Keratinocyte (primary cell): ENCODE data around the gene RNF207. TPM values are rescaled to one million over a fixed set of nuclear protein-coding genes. Genes with fewer than 3 reads are reported as not detected.
A peak's percentile ranks its signal among the peaks of the same experiment; 100 is the strongest.

Experiments used
- DNase-seq: peaks from one replicate; pipeline ENCODE4 v3.0.0-alpha.2; 2011; ENCODE audit warnings: low read depth, missing footprints, low spot score
- FAIRE-seq: peaks from 2 replicates; lab custom pipeline; 2011; peaks lifted over from hg19 to GRCh38; lab: Jason Lieb, UNC
- H2AFZ ChIP-seq: 2 replicates; pipeline ENCODE4 v1.6.0; 2012; ENCODE audit warnings: low read length, control low read depth, inconsistent platforms; ENCODE audit not compliant: control insufficient read depth
- H3K27ac ChIP-seq: 2 replicates; pipeline ENCODE4 v1.5.1; 2011; ENCODE audit warnings: low read length; ENCODE audit not compliant: control insufficient read depth, insufficient read depth
- H3K27me3 ChIP-seq: 3 replicates; pipeline ENCODE4 v1.6.0; 2011; ENCODE audit warnings: low read length; ENCODE audit not compliant: control insufficient read depth, insufficient read depth; ENCODE audit errors: extremely low read depth
- H3K36me3 ChIP-seq, 2 experiments: 2 replicates in 1 of 2; 3 replicates in 1 of 2; pipeline ENCODE4 v1.5.1; 2011; ENCODE audit warnings: low read length in 2 of 2, mild to moderate bottlenecking in 1 of 2; ENCODE audit not compliant: control insufficient read depth in 2 of 2, insufficient read depth in 2 of 2; ENCODE audit errors: extremely low read depth in 1 of 2
- H3K4me1 ChIP-seq: 3 replicates; pipeline ENCODE4 v1.5.1; 2011; ENCODE audit warnings: low read length; ENCODE audit not compliant: control insufficient read depth, insufficient read depth; ENCODE audit errors: extremely low read depth
- H3K4me2 ChIP-seq: 3 replicates; pipeline ENCODE4 v1.6.0; 2011; ENCODE audit warnings: low read depth, low read length; ENCODE audit not compliant: control insufficient read depth, insufficient read depth; ENCODE audit errors: extremely low read depth
- H3K4me3 ChIP-seq, 3 experiments: fragments of 200-600 bp in 1 of 3; sonication (generic) in 1 of 3; 2 replicates in 2 of 3; 3 replicates in 1 of 3; pipeline ENCODE4 v1.5.1; 2011 to 2016; ENCODE audit warnings: low read length in 3 of 3, mild to moderate bottlenecking in 3 of 3, control low read depth in 2 of 3, inconsistent platforms in 1 of 3, low read depth in 1 of 3, mixed read lengths in 1 of 3, mixed run types in 1 of 3, moderate library complexity in 1 of 3; ENCODE audit not compliant: control insufficient read depth in 2 of 3, insufficient read depth in 2 of 3; ENCODE audit errors: extremely low read depth in 1 of 3
- H3K79me2 ChIP-seq: 2 replicates; pipeline ENCODE4 v1.6.0; 2012; ENCODE audit warnings: low read length; ENCODE audit not compliant: control insufficient read depth, insufficient read depth
- H3K9ac ChIP-seq: 3 replicates; pipeline ENCODE4 v1.6.0; 2011; ENCODE audit warnings: low read length; ENCODE audit not compliant: control insufficient read depth, insufficient read depth; ENCODE audit errors: extremely low read depth
- H3K9me1 ChIP-seq: 3 replicates; pipeline ENCODE4 v1.6.0; 2011; ENCODE audit warnings: low read length; ENCODE audit not compliant: control insufficient read depth, insufficient read depth; ENCODE audit errors: extremely low read depth
- H3K9me3 ChIP-seq: 2 replicates; pipeline ENCODE4 v1.5.1; 2012; ENCODE audit warnings: low read depth, low read length; ENCODE audit not compliant: control insufficient read depth
- H4K20me1 ChIP-seq: 3 replicates; pipeline ENCODE4 v1.6.0; 2011; ENCODE audit warnings: low read length; ENCODE audit not compliant: control insufficient read depth, insufficient read depth; ENCODE audit errors: extremely low read depth
- CTCF ChIP-seq, 3 experiments: IDR thresholded peaks in 1 of 3; conservative IDR thresholded peaks in 1 of 3; optimal IDR thresholded peaks in 1 of 3; 2 replicates in 2 of 3; 3 replicates in 1 of 3; pipeline versions ENCODE3 to v1.5.1; 2011; ENCODE audit warnings: low read length in 3 of 3, mild to moderate bottlenecking in 3 of 3, moderate library complexity in 2 of 3, control low read depth in 1 of 3, inconsistent platforms in 1 of 3; ENCODE audit not compliant: insufficient read depth in 2 of 3; ENCODE audit errors: extremely low read depth in 1 of 3
- EZH2 ChIP-seq: IDR thresholded peaks from one replicate; pipeline ENCODE4 v1.6.1; 2012; ENCODE audit warnings: inconsistent platforms, mild to moderate bottlenecking, low read length, moderate library complexity
- dilution Hi-C: fragments of 300-500 bp; cut with MboI; formaldehyde crosslinking; loops from one replicate; pipeline ENCODE4 v1.7.0; 2020; ENCODE audit warnings: low sequenced_read_pairs; ENCODE audit not compliant: extremely low pct_ligation_motif_present
- polyA plus RNA-seq, 5 experiments: library from polyadenylated mRNA; depleted of rRNA in 3 of 5; stranded (reverse) in 3 of 5; stranded (forward) in 1 of 5; unstranded in 1 of 5; fragments of >200 nt; gene quantifications; 1 replicate in 1 of 5; 2 replicates in 3 of 5; 3 replicates in 1 of 5; pipeline versions ENCODE4 v1.2.1 to v1.2.3, GENCODE V29; 2011 to 2012; ENCODE audit warnings: missing spikeins in 2 of 5, low read depth in 1 of 5, low replicate concordance in 1 of 5

The RNF207 gene
- polyA plus RNA-seq, 1 donor (not counting 4 experiments of a cell fraction or from before 2014, with no cell fraction given): 6.1 TPM

DNA sequence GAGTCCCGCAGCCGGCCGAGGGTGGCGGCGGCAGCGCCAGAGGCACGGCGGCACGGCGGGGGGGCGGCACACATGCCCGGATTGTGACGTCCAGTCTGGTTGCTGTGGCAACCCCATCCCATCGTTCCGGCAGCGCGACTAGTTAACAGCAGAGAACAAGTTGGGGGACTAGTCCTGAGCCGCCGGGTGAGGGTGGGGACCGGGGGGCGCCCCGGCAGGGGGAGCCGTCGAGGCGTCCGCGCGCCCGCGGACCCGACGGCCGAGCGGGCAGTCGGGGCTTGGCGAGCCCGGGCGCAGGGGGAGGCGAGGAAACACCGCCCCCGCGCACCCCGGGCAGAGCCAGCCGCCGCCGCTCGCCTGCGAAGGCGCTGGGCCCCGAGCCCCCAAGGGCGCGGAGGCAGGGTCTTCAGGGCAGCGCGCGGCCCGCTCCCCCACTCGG is 25.6 kb upstream of the RNF207 start, which contains the start of gene CHD5:
Gene CHD5, minus strand, starts transcription at position 54 of the 439 bp plus-strand sequence. CDS start 298 bp downstream, outside the sequence.
- Histone ChIP-seq H3K79me2 (no peaks in the 10 kb centered on the region), H3K4me3 (no peak within 1 kb of the TSS), H3K36me3 (peaks cover 0 to 3% of the 10 kb centered on the region in 2 experiments), H3K9me3 (no peaks in the 10 kb centered on the region), H3K27me3 (peaks cover 56% of the 10 kb centered on the region), H3K27ac (no peak within 1 kb of the TSS), H3K4me1 (peaks cover 14% of the 10 kb centered on the region), H3K4me2 (no peak within 1 kb of the TSS), H3K9ac (no peak within 1 kb of the TSS), H2AFZ (no peak within 1 kb of the TSS), H4K20me1 (peaks cover 23% of the 10 kb centered on the region), H3K9me1 (peaks cover 3% of the 10 kb centered on the region)
- dilution Hi-C loops: no loop called here
- FAIRE-seq (no peak), DNase-seq (no peak)
- TF ChIP-seq CTCF (optimal IDR thresholded peaks at IDR 0.05 in 1 of 3, IDR thresholded peaks at IDR 0.05 in 1 of 3, conservative IDR thresholded peaks at IDR 0.05 in 1 of 3; ENCODE audit: extremely low read depth in 1 of 3, insufficient read depth in 2 of 3, low read length in 3 of 3) (no peak), EZH2 (peak; percentile 15)

- TF ChIP-seq EZH2 (peak; percentile 86), CTCF (optimal IDR thresholded peaks at IDR 0.05 in 1 of 3, IDR thresholded peaks at IDR 0.05 in 1 of 3, conservative IDR thresholded peaks at IDR 0.05 in 1 of 3; ENCODE audit: extremely low read depth in 1 of 3, insufficient read depth in 2 of 3, low read length in 3 of 3) (no peak)
- H3K4me1 ChIP-seq: peaks cover 19% of the 10 kb centered on the region
- no peak overlapping the region for H3K4me3 ChIP-seq
- H3K36me3 ChIP-seq: peaks cover under 1 to 3% of the 10 kb centered on the region in 2 experiments
- dilution Hi-C loops: no loop called here
- peaks cover 26% of the 10 kb centered on the region for H4K20me1 ChIP-seq
- H2AFZ ChIP-seq: no peak overlapping the region
- H3K4me2 ChIP-seq: no peak overlapping the region
- H3K9me1 ChIP-seq: peaks cover 3% of the 10 kb centered on the region
- no peaks in the 10 kb centered on the region for H3K9me3 ChIP-seq
- no peak for FAIRE-seq
- H3K79me2 ChIP-seq: no peaks in the 10 kb centered on the region
- no peak overlapping the region for H3K9ac ChIP-seq
- peaks cover 56% of the 10 kb centered on the region for H3K27me3 ChIP-seq
- no peak overlapping the region for H3K27ac ChIP-seq
- no peak for DNase-seq
These were observed 25.1 kb upstream of the RNF207 start for GRCh38 chr1:6180707-6181311.
